DMS153 (cell line): ENCODE data around the gene NABP2.
"Not testable (repeated sequence)": the region's sequence is repeated elsewhere in the genome, so short reads cannot be mapped to it uniquely, and the experiment has no call there.

Experiments
- DNase-seq: peaks from one replicate; lab custom pipeline; 2025; lab: John Stamatoyannopoulos, UW

NABP2 gene

GRCh38 chr12:56244494-56244893 lies 20.4 kb downstream of the NABP2 start:
- DNase-seq: no peak

- no peak for DNase-seq
Observed at GRCh38 chr12:56247923-56248322, 23.8 kb downstream of the NABP2 start.

GRCh38 chr12:56248711-56249110 lies 24.6 kb downstream of the NABP2 start:
- no peak for DNase-seq

GRCh38 chr12:56252649-56253048 lies 28.5 kb downstream of the NABP2 start:
- DNase-seq: no peak

GRCh38 chr12:56253091-56253490 lies 28.9 kb downstream of the NABP2 start:
- DNase-seq: no peak

GRCh38 chr12:56255671-56256070 lies 31.5 kb downstream of the NABP2 start:
- DNase-seq: no peak

- no peak for DNase-seq
Observed at GRCh38 chr12:56256326-56256960, 32.3 kb downstream of the NABP2 start.

DNA sequence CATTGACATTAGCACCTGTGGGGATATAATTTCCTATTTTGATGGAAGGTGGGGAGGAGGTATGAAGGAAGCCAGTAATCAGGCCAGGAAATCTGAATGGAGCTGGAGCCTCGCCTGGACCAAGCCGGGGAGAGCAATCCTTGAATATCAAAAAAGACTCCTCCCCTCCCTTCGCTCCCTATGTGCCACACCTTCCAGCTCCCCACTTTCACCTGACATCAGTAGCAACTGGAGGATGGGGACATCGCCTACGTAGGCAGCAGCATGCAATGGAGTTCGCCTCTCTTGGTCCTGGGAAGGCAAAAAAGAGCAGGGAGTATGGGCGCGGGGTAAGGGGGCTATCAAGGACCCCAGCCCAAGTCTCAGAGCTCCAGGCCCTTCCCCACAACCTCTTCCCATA lies 32.9 kb downstream of the NABP2 start:
- DNase-seq: no peak

- no peak for DNase-seq
Observed at GRCh38 chr12:56257491-56258067, 33.4 kb downstream of the NABP2 start.

- peak; percentile 44 for DNase-seq
Observed at GRCh38 chr12:56258068-56258819, 34.1 kb downstream of the NABP2 start, which contains the start of gene ANKRD52. TSS of gene ANKRD52 (minus strand) at chr12:56258384. CDS start at chr12:56258269, 115 bp downstream.

DNA sequence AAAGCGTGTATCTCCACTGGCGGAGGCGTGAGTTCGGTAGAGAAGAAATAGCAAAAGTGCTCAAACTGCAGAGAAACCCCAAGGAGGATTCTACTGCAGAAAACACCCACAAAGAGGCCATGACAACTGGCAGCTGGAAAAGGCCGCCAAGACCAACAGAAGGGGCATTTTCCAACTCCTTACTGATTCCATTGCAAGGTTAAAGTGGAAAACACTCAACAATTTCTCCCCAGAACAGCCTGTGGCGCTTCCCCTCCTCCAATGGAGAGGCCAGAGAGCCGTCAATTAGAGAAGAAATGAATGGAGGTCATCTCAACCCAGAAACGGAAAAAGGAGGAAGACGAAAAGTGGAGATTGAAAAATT lies 34.7 kb downstream of the NABP2 start:
- DNase-seq: no peak

- no peak for DNase-seq
Observed at GRCh38 chr12:56260380-56260779, 36.2 kb downstream of the NABP2 start.

DNA sequence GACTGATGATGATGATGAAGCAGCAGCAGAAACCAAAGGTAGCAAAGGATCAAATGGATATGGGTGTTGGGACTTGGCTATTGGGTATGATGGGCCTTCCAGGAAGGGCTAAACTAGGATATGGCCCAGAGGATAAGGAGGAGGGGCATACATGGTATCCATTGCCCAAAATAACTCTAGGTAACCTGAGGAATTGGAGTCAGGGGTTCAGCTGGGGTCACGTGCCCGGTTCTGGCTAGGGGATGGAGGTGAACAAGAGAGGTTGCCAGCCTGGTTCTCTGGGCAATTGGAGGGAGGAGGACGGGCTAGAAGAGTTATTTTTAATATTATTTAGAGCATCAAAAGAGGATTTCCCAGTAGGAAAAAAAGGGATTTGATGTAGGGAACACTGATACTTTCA lies 36.8 kb downstream of the NABP2 start:
- no peak for DNase-seq

GRCh38 chr12:56261503-56262232 lies 37.5 kb downstream of the NABP2 start:
- no peak for DNase-seq

- not testable (repeated sequence) for DNase-seq
Observed at GRCh38 chr12:56262955-56263354, 38.8 kb downstream of the NABP2 start.

GRCh38 chr12:56266068-56266692 lies 42.0 kb downstream of the NABP2 start:
- not testable (repeated sequence) for DNase-seq

DNA sequence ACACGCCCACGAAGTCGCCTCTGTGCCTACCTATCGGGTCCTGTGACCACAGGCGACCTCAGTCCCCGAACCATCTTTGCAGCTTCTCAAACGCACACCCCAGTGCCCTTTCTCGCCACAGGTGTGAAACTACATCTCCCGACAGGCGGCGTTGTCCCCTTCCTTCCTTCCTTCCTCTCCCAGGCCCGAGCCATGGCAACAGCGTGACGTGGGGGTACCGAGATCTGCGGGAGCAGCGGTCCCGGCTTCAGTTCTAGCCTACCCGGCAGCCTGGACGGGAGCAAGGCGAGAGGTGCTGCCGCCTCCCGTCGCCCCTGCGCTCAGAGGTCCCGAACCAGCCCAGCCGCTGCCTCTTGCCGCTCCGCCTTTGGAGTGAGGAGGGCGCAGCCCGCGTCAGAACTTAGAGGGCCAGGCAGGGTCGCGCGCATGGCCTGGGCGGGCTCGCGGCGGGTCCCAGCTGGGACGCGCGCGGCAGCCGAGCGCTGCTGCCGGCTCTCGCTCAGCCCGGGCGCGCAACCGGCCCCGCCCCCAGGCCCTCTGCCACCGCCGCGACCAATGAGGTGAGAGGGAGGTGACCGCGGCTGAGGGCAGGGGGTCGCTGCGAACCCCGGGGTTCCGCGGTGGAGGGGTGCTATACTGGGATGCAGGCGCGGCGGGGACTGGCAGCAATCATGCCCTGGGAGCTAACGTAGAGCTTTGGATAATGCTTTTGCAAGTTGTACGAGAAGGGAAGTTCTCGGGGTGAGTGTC lies 42.7 kb downstream of the NABP2 start, which contains the start of gene COQ10A:
Gene COQ10A (plus strand): TSS at position 250 of the 750 bp plus-strand sequence. CDS start 177 bp downstream, at position 427.
- DNase-seq: peak; percentile 75

- no peak for DNase-seq
Observed at GRCh38 chr12:56267443-56268071, 43.4 kb downstream of the NABP2 start.

GRCh38 chr12:56271031-56271430 lies 46.9 kb downstream of the NABP2 start:
- DNase-seq: no peak

DNA sequence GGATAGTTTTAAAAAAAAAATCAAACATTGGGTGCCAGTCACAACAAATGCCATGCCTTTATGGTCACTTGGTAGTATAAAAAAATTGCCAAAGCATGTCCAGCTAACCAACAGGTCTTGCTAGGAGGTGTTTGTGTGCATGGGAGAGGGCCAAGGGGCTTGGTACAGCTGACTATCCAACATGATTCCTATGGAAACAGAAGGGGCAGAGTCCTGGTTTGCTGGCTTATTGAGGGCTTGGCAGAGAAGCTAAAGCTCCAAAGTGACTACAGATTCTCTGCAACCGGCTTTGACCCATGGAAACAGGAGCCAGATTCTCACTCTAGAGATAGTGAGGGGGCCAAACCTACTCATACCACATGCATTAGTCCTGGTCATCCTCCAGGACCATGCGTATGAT lies 48.3 kb downstream of the NABP2 start:
- DNase-seq: not testable (repeated sequence)

DNA sequence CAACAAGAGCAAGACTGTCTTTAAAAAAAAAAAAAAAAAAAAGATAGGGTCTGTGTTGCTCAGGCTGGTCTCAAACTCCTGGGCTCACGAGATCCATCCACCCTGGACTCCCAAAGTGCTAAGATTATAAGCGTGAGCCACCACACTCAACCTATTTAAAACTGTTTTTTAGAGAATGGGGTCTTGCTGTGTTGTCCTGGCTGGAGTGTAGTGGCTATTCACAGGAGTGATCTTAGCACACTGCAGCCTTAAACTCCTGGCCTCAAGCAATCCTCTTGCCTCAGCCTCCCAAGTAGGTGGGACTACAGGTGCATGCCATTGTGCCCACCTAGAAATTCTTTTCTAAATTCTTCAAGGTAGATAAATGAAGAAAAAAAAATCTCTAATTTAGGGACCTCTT lies 50.2 kb downstream of the NABP2 start:
- DNase-seq: no peak
